Body of pancreas (tissue), 4 donors: ENCODE results near the gene YPEL5. TPM values are rescaled to one million over a fixed set of nuclear protein-coding genes. Genes with fewer than 3 reads are reported as not detected.
A peak's percentile ranks its signal among the peaks of the same experiment; 100 is the strongest.

Experiments
- ATAC-seq: fragments of 150-250 bp; one replicate; pipeline ENCODE4 v1.9.1; 2016
- DNase-seq, 4 donors: peaks; one replicate each; pipeline ENCODE4 v3.0.0-alpha.2; 2019
- H3K27ac ChIP-seq, 4 donors: fragments of 200-600 bp; sonication (generic); 1 replicate in 3 of 4; 2 replicates in 1 of 4; pipeline versions ENCODE4 v1.5.1 to v1.6.1; 2016 to 2019; ENCODE audit warnings: mild to moderate bottlenecking in 1 of 4, mixed read lengths in 1 of 4, moderate library complexity in 1 of 4
- H3K27me3 ChIP-seq, 2 donors: fragments of 200-600 bp; sonication (generic); one replicate each; pipeline ENCODE4 v1.6.0; 2016; ENCODE audit warnings: mild to moderate bottlenecking in 1 of 2
- H3K36me3 ChIP-seq, 2 donors: fragments of 200-600 bp; sonication (generic); replicated peaks in 1 of 2; 2 replicates each; pipeline ENCODE4 v1.5.1; 2016; ENCODE audit warnings: low read depth in 2 of 2; ENCODE audit not compliant: insufficient read depth in 1 of 2
- H3K4me1 ChIP-seq: fragments of 200-600 bp; sonication (generic); one replicate; pipeline ENCODE4 v1.6.0; 2016
- H3K4me3 ChIP-seq, 2 donors: fragments of 200-600 bp; sonication (generic); 1 replicate in 1 of 2; 2 replicates in 1 of 2; pipeline ENCODE4 v1.5.1; 2016 to 2019
- H3K9me3 ChIP-seq, 3 donors: fragments of 200-600 bp; sonication (generic); 1 replicate in 2 of 3; 2 replicates in 1 of 3; pipeline ENCODE4 v1.5.1; 2016
- CTCF ChIP-seq, 7 experiments: fragments of 450-650 bp in 4 of 7; fragments of 200-600 bp in 3 of 7; sonication (generic) in 3 of 7; IDR thresholded peaks; one replicate each; pipeline ENCODE4 v1.5.1; 2016 to 2019; ENCODE audit warnings: antibody characterized with exemption in 7 of 7
- POLR2A ChIP-seq, 3 donors: fragments of 450-650 bp; IDR thresholded peaks; one replicate each; pipeline ENCODE4 v1.6.1; 2016; ENCODE audit warnings: antibody characterized with exemption in 3 of 3, mild to moderate bottlenecking in 2 of 3
- WGBS, 2 donors: methylation state at CpG; one replicate each; pipeline ENCODE4 v1.1.5; 2017; 5-methylcytosine and 5-hydroxymethylcytosine counted together
- intact Hi-C: fragments of 100-400 bp; cut with DNase I; formaldehyde crosslinking; loops from one replicate; pipeline ENCODE4 v1.15.1; 2023
- total RNA-seq, 2 donors: library from RNA; depleted of rRNA; stranded (reverse); fragments of >200 nt; gene quantifications; one replicate each; pipeline ENCODE4 v1.1.0, GENCODE V29; 2016

YPEL5 gene
- total RNA-seq, 2 donors from 2014 or later = 29.3 to 36.6 TPM

GRCh38 chr2:30172627-30173026 lies 25.8 kb downstream of the YPEL5 start:
- WGBS, 2 donors = 100% methylated on average over 1 of the region's 1 CpG
- H3K27ac ChIP-seq = no peak overlapping the region
- no peaks in the 10 kb centered on the region for H3K4me1 ChIP-seq
- H3K9me3 ChIP-seq = no peaks in the 10 kb centered on the region
- H3K27me3 ChIP-seq = no peaks in the 10 kb centered on the region
- no peaks in the 10 kb centered on the region for H3K36me3 ChIP-seq
- intact Hi-C loops = no loop called here
- DNase-seq (no peak), ATAC-seq (no peak)
- H3K4me3 ChIP-seq = no peak overlapping the region
- no peak for TF ChIP-seq CTCF (IDR thresholded peaks at IDR 0.05)
- no peak for TF ChIP-seq POLR2A (IDR thresholded peaks at IDR 0.05)

GRCh38 chr2:30177440-30177839 lies 30.6 kb downstream of the YPEL5 start:
- intact Hi-C loops = no loop called here
- H3K27ac ChIP-seq = no peak overlapping the region
- no peak overlapping the region for H3K4me3 ChIP-seq
- no peaks in the 10 kb centered on the region for H3K9me3 ChIP-seq
- H3K27me3 ChIP-seq = no peaks in the 10 kb centered on the region
- WGBS, 2 donors = 78% methylated on average over 3 of the region's 3 CpGs
- no peaks in the 10 kb centered on the region for H3K36me3 ChIP-seq
- H3K4me1 ChIP-seq = no peaks in the 10 kb centered on the region
- DNase-seq (no peak), ATAC-seq (no peak)
- no peak for TF ChIP-seq CTCF (IDR thresholded peaks at IDR 0.05)
- no peak for TF ChIP-seq POLR2A (IDR thresholded peaks at IDR 0.05)

GRCh38 chr2:30177956-30178355 lies 31.1 kb downstream of the YPEL5 start:
- no peaks in the 10 kb centered on the region for H3K27me3 ChIP-seq
- intact Hi-C loops = no loop called here
- no peak overlapping the region for H3K4me3 ChIP-seq
- no peaks in the 10 kb centered on the region for H3K9me3 ChIP-seq
- H3K36me3 ChIP-seq = no peaks in the 10 kb centered on the region
- DNase-seq (no peak), ATAC-seq (peak; percentile 41)
- H3K4me1 ChIP-seq = no peaks in the 10 kb centered on the region
- WGBS, 2 donors = 78 to 89% methylated on average over 4 of the region's 4 CpGs
- H3K27ac ChIP-seq = peak overlapping the region in 1 of 4 donors; percentile 2
- no peak for TF ChIP-seq CTCF (IDR thresholded peaks at IDR 0.05)
- TF ChIP-seq POLR2A (IDR thresholded peaks at IDR 0.05) = no peak

GRCh38 chr2:30178618-30179434 lies 32.0 kb downstream of the YPEL5 start:
- intact Hi-C loops = no loop called here
- Histone ChIP-seq H3K36me3 (no peaks in the 10 kb centered on the region), H3K4me1 (no peaks in the 10 kb centered on the region), H3K27ac (peak overlapping the region in 1 of 4 donors; percentile 19), H3K4me3 (no peak overlapping the region), H3K9me3 (no peaks in the 10 kb centered on the region), H3K27me3 (no peaks in the 10 kb centered on the region)
- WGBS, 2 donors = 53% methylated on average over 11 of the region's 11 CpGs
- peak; percentile 18 to 55 (median 38) for DNase-seq
- peak; percentile 83 for ATAC-seq
- TF ChIP-seq CTCF (IDR thresholded peaks at IDR 0.05) (no peak), POLR2A (IDR thresholded peaks at IDR 0.05) (no peak)

GRCh38 chr2:30179536-30179935 lies 32.7 kb downstream of the YPEL5 start:
- intact Hi-C loops = no loop called here
- H3K4me1 ChIP-seq = no peaks in the 10 kb centered on the region
- ATAC-seq = no peak
- TF ChIP-seq CTCF (IDR thresholded peaks at IDR 0.05) (no peak), POLR2A (IDR thresholded peaks at IDR 0.05) (no peak)
- no peaks in the 10 kb centered on the region for H3K27me3 ChIP-seq
- no peak overlapping the region for H3K27ac ChIP-seq
- no peaks in the 10 kb centered on the region for H3K9me3 ChIP-seq
- H3K4me3 ChIP-seq = no peak overlapping the region
- WGBS, 2 donors = 100% methylated on average over 1 to 2 of the region's 2 CpGs
- no peaks in the 10 kb centered on the region for H3K36me3 ChIP-seq
- DNase-seq = no peak
